Panc1 (cell line): Measurements from ENCODE around the gene RSU1.

Experiments used
- POLR2AphosphoS5 ChIP-seq: IDR thresholded peaks from 2 replicates; pipeline ENCODE4 v1.6.1; 2012; ENCODE audit warnings: mild to moderate bottlenecking, low read depth, low read length, moderate library complexity
- SIN3A ChIP-seq: IDR thresholded peaks from 2 replicates; pipeline ENCODE4 v1.6.1; 2012; ENCODE audit warnings: low read depth, mild to moderate bottlenecking, low read length, moderate library complexity, borderline replicate concordance; ENCODE audit not compliant: insufficient read depth
- TF ChIP-seq, protein P1 (sequence below): fragments of 450-650 bp; IDR thresholded peaks from 2 replicates; pipeline ENCODE4 v1.5.1; 2017; ENCODE audit warnings: mild to moderate bottlenecking
- TF ChIP-seq, protein P2 (sequence below), 2 experiments: IDR thresholded peaks; 2 replicates each; pipeline ENCODE4 v1.6.1; 2011 to 2012; ENCODE audit warnings: low read depth in 2 of 2, control low read depth in 1 of 2, low read length in 1 of 2, mild to moderate bottlenecking in 1 of 2, moderate library complexity in 1 of 2; ENCODE audit not compliant: insufficient read depth in 1 of 2

DNA sequence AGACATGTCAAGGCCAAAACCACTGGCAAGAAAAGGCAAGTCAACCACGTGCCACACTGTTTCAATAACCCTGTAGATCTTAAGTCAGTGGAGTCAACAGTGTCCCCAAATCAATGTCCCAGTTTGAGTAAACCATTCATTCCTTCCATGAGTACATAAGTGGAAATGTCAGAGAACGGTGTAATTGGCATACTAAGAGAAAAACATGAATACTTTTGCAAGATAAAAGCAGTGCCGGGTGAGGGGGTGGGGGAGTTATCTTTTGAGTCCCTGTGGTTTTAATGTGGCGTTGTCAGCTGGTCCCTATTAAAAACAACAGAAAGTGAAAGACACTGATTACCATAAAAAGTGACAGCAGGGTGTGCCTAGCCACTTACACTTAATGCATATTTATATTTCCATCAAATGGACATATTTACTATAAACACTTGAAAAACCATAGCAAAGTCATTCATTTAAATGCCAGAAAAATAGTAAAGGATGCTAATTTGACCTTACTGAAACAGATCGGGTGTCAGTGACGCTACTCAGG is 37.8 kb downstream of the RSU1 start:
- TF ChIP-seq, protein P1, sequence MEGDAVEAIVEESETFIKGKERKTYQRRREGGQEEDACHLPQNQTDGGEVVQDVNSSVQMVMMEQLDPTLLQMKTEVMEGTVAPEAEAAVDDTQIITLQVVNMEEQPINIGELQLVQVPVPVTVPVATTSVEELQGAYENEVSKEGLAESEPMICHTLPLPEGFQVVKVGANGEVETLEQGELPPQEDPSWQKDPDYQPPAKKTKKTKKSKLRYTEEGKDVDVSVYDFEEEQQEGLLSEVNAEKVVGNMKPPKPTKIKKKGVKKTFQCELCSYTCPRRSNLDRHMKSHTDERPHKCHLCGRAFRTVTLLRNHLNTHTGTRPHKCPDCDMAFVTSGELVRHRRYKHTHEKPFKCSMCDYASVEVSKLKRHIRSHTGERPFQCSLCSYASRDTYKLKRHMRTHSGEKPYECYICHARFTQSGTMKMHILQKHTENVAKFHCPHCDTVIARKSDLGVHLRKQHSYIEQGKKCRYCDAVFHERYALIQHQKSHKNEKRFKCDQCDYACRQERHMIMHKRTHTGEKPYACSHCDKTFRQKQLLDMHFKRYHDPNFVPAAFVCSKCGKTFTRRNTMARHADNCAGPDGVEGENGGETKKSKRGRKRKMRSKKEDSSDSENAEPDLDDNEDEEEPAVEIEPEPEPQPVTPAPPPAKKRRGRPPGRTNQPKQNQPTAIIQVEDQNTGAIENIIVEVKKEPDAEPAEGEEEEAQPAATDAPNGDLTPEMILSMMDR = no peak
- TF ChIP-seq, protein P2, sequence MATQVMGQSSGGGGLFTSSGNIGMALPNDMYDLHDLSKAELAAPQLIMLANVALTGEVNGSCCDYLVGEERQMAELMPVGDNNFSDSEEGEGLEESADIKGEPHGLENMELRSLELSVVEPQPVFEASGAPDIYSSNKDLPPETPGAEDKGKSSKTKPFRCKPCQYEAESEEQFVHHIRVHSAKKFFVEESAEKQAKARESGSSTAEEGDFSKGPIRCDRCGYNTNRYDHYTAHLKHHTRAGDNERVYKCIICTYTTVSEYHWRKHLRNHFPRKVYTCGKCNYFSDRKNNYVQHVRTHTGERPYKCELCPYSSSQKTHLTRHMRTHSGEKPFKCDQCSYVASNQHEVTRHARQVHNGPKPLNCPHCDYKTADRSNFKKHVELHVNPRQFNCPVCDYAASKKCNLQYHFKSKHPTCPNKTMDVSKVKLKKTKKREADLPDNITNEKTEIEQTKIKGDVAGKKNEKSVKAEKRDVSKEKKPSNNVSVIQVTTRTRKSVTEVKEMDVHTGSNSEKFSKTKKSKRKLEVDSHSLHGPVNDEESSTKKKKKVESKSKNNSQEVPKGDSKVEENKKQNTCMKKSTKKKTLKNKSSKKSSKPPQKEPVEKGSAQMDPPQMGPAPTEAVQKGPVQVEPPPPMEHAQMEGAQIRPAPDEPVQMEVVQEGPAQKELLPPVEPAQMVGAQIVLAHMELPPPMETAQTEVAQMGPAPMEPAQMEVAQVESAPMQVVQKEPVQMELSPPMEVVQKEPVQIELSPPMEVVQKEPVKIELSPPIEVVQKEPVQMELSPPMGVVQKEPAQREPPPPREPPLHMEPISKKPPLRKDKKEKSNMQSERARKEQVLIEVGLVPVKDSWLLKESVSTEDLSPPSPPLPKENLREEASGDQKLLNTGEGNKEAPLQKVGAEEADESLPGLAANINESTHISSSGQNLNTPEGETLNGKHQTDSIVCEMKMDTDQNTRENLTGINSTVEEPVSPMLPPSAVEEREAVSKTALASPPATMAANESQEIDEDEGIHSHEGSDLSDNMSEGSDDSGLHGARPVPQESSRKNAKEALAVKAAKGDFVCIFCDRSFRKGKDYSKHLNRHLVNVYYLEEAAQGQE (IDR thresholded peaks at IDR 0.05; ENCODE audit: insufficient read depth in 1 of 2, low read depth in 2 of 2, low read length in 1 of 2) = no peak
- TF ChIP-seq POLR2AphosphoS5 (no peak), SIN3A (no peak)
